IMR-90 (cell line): Measurements from ENCODE around the gene HMCN1.
A peak's percentile ranks its signal among the peaks of the same experiment; 100 is the strongest.

Experiments used
- CEBPB ChIP-seq: IDR thresholded peaks from 2 replicates; pipeline ENCODE4 v1.6.1; 2012; ENCODE audit warnings: low read depth, low read length, improper control_type of control experiment
- CTCF ChIP-seq: conservative IDR thresholded peaks from 2 replicates; pipeline ENCODE4 v1.5.1; 2012; ENCODE audit warnings: mild to moderate bottlenecking, low read depth, low read length, improper control_type of control experiment
- ELK1 ChIP-seq: fragments of 150-350 bp; IDR thresholded peaks from 2 replicates; pipeline ENCODE4 v1.6.1; 2016; ENCODE audit warnings: low read depth, mild to moderate bottlenecking, low read length, moderate library complexity, borderline replicate concordance
- MAFK ChIP-seq: IDR thresholded peaks from 2 replicates; pipeline ENCODE4 v1.6.1; 2012; ENCODE audit warnings: low read depth, low read length, improper control_type of control experiment
- MAZ ChIP-seq: IDR thresholded peaks from 2 replicates; pipeline ENCODE4 v1.6.1; 2012; ENCODE audit warnings: low read depth, mild to moderate bottlenecking, low read length, improper control_type of control experiment, moderate library complexity, borderline replicate concordance
- POLR2A ChIP-seq: IDR thresholded peaks from 2 replicates; pipeline ENCODE4 v1.6.1; 2012; ENCODE audit warnings: mild to moderate bottlenecking, low read depth, low read length
- RAD21 ChIP-seq: IDR thresholded peaks from 2 replicates; pipeline ENCODE4 v1.6.1; 2012; ENCODE audit warnings: low read length, improper control_type of control experiment
- RCOR1 ChIP-seq: IDR thresholded peaks from 2 replicates; pipeline ENCODE4 v1.6.1; 2012; ENCODE audit warnings: mild to moderate bottlenecking, low read length, improper control_type of control experiment; ENCODE audit not compliant: insufficient replicate concordance
- USF2 ChIP-seq: fragments of 150-350 bp; IDR thresholded peaks from 2 replicates; pipeline ENCODE4 v1.6.1; 2017; ENCODE audit warnings: mild to moderate bottlenecking, antibody characterized with exemption, low read length, low read depth

- TF ChIP-seq CTCF (no peak), POLR2A (no peak), MAFK (no peak), ELK1 (no peak), RCOR1 (no peak), RAD21 (no peak), CEBPB (peak; percentile 36; the same call in 1 of the 2 replicates), MAZ (no peak), USF2 (no peak)
Observed at GRCh38 chr1:185853739-185854138, 119.5 kb downstream of the HMCN1 start.
